NCI-H1092 treated with DMSO at 0.1 percent for 48 hours (cell line): Measurements from ENCODE around the gene PPP6R3.
"Not testable (repeated sequence)": the region's sequence is repeated elsewhere in the genome, so short reads cannot be mapped to it uniquely, and the experiment has no call there.

Source experiments
- DNase-seq: peaks from one replicate; lab custom pipeline; 2025; lab: John Stamatoyannopoulos, UW

PPP6R3 gene

GRCh38 chr11:68460741-68461574 is at the start of gene PPP6R3:
Gene PPP6R3, plus strand, starts transcription at chr11:68460752. Its CDS starts 76,913 bp downstream, at chr11:68537665.
- DNase-seq, result peak; percentile 35

- peak; percentile 31 for DNase-seq
These were observed 49.0 kb upstream of the PPP6R3 start for GRCh38 chr11:68411501-68411991.

- no peak for DNase-seq
These were observed 47.7 kb upstream of the PPP6R3 start for GRCh38 chr11:68412593-68413475.

- no peak for DNase-seq
These were observed 47.0 kb upstream of the PPP6R3 start for GRCh38 chr11:68413591-68413999.

GRCh38 chr11:68414496-68415221 is 45.9 kb upstream of the PPP6R3 start:
- DNase-seq, result no peak

GRCh38 chr11:68416070-68416578 is 44.4 kb upstream of the PPP6R3 start:
- DNase-seq, result no peak

GRCh38 chr11:68418648-68419047 is 41.9 kb upstream of the PPP6R3 start:
- no peak for DNase-seq

- no peak for DNase-seq
These were observed 40.4 kb upstream of the PPP6R3 start for GRCh38 chr11:68420171-68420570.

GRCh38 chr11:68423481-68423880 is 37.1 kb upstream of the PPP6R3 start:
- no peak for DNase-seq

GRCh38 chr11:68424101-68424632 is 36.4 kb upstream of the PPP6R3 start:
- no peak for DNase-seq

GRCh38 chr11:68424981-68425865 is 35.3 kb upstream of the PPP6R3 start:
- DNase-seq, result no peak

- DNase-seq, result no peak
These were observed 34.6 kb upstream of the PPP6R3 start for GRCh38 chr11:68425866-68426380.

- no peak for DNase-seq
These were observed 30.9 kb upstream of the PPP6R3 start for GRCh38 chr11:68429661-68430060.

GRCh38 chr11:68430384-68430783 is 30.2 kb upstream of the PPP6R3 start:
- no peak for DNase-seq

GRCh38 chr11:68430801-68431200 is 29.8 kb upstream of the PPP6R3 start:
- DNase-seq, result no peak

GRCh38 chr11:68431984-68432645 is 28.4 kb upstream of the PPP6R3 start:
- no peak for DNase-seq

GRCh38 chr11:68432874-68433273 is 27.7 kb upstream of the PPP6R3 start:
- DNase-seq, result no peak

- no peak for DNase-seq
These were observed 27.0 kb upstream of the PPP6R3 start for GRCh38 chr11:68433541-68433940.

- not testable (repeated sequence) for DNase-seq
These were observed 26.4 kb upstream of the PPP6R3 start for GRCh38 chr11:68434159-68434558.
